Transverse colon (tissue), 4 donors: ENCODE results near the gene KCTD5.

Source experiments
- CTCF ChIP-seq, 5 experiments: fragments of 200-600 bp in 3 of 5; fragments of 450-650 bp in 2 of 5; sonication (generic) in 3 of 5; IDR thresholded peaks; 1 replicate in 2 of 5; 2 replicates in 3 of 5; pipeline ENCODE4 v1.5.1; 2016 to 2017; ENCODE audit warnings: antibody characterized with exemption in 5 of 5, inconsistent platforms in 3 of 5, mild to moderate bottlenecking in 2 of 5, moderate library complexity in 1 of 5
- EP300 ChIP-seq: sonication (generic); formaldehyde crosslinking; IDR thresholded peaks from one replicate; pipeline ENCODE4 v1.6.1; 2017; ENCODE audit warnings: antibody characterized with exemption, low read depth
- POLR2A ChIP-seq: fragments of 450-650 bp; IDR thresholded peaks from one replicate; pipeline ENCODE4 v1.6.1; 2016; ENCODE audit warnings: antibody characterized with exemption, mild to moderate bottlenecking, moderate library complexity
- POLR2AphosphoS5 ChIP-seq, 3 donors: sonication (generic); formaldehyde crosslinking; IDR thresholded peaks; one replicate each; pipeline ENCODE4 v1.6.1; 2016; ENCODE audit warnings: antibody characterized with exemption in 3 of 3

- TF ChIP-seq CTCF (IDR thresholded peaks at IDR 0.05) (no peak), EP300 (no peak), POLR2AphosphoS5 (IDR thresholded peaks at IDR 0.05) (no peak), POLR2A (no peak)
Observed at GRCh38 chr16:2745961-2746360, 63.6 kb downstream of the KCTD5 start.
